Measurements from ENCODE around the gene SUPT20HL2. TPM values are rescaled to one million over a fixed set of nuclear protein-coding genes. Genes with fewer than 3 reads are reported as not detected.

The SUPT20HL2 gene
- total RNA-seq, 1 donor from 2014 or later, result not detected

DNA sequence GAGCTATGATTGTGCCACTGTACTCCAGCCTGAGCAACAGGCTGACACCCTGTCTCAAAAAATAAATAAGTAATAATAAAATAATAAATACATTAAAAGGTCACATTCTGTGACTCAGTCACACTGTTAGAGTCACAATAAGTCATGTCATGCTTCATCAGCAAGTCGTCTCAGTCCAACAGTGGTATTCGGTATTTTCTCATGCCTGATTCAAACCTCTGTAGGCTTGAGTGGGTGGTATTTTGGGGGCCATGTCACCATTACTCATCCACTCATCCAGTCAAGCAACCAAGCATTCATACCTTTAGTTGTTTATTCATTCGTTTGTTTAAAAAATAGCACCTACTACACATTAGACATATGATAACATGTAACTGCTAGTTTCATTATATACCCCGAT is 46.9 kb downstream of the SUPT20HL2 start:
- Mint-ChIP-seq H3K36me3 (ENCODE audit: low read depth) (no peaks in the 10 kb centered on the region), H3K27me3 (ENCODE audit: insufficient read depth) (no peaks in the 10 kb centered on the region)
- intact Hi-C loops (cut with micrococcal nuclease), result no loop called here

DNA sequence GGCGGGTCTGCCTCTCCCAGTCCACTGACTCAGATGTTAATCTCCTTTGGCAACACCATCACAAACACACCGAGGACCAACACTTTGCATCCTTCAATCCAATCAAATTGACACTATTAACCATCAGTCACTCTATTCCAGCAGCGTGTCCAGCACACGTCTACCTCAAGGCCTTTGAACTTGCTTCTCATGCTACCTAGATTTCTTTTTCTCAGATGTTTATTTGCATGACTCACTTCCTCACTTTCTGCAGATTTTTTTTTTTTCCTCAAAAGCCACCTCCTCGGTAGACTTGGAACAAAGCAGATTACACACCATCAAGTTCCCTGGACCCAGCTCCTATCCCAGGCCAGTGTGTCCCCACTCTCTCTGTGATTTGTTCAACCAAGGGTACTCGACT is 49.5 kb downstream of the SUPT20HL2 start:
- no peak for DNase-seq (ENCODE audit: low spot score)
- intact Hi-C loops (cut with micrococcal nuclease), result no loop called here
- peaks cover 31% of the 10 kb centered on the region for H3K4me1 Mint-ChIP-seq (ENCODE audit: low read depth)
- no peaks in the 10 kb centered on the region for H3K36me3 Mint-ChIP-seq (ENCODE audit: low read depth)
- H3K4me3 Mint-ChIP-seq, result peak overlapping the region; percentile 22
- no peak overlapping the region for H3K27ac Mint-ChIP-seq
- H3K27me3 Mint-ChIP-seq (ENCODE audit: insufficient read depth), result no peaks in the 10 kb centered on the region
- no peaks in the 10 kb centered on the region for H3K9me3 Mint-ChIP-seq

More for the DNA sequence above, 46.9 kb downstream of the SUPT20HL2 start:
- peaks cover 22% of the 10 kb centered on the region for H3K4me1 Mint-ChIP-seq (ENCODE audit: low read depth)
- no peak for DNase-seq (ENCODE audit: low spot score)
- no peak overlapping the region for H3K27ac Mint-ChIP-seq
- peaks cover 16% of the 10 kb centered on the region for H3K9me3 Mint-ChIP-seq
- no peak overlapping the region for H3K4me3 Mint-ChIP-seq

DNA sequence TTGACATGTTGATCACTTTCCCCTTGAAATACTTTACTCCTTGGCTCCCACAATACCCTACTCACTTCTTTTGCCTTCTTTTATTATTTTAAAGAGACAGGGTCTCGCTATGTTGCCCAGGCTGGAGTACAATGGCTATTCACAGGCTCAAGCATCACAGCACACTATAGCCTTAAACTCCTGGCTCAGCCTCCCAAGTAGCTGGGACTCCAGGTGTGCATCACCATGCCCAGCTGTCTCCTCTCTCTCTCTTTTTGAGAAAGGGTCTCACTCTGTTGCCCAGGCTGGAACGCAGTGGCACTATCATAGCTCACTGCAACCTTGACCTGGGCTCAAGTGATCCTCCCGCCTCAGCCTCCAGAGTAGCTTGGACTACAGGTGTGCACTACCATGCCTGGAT is 51.6 kb downstream of the SUPT20HL2 start:
- no peak for DNase-seq (ENCODE audit: low spot score)
- H3K4me1 Mint-ChIP-seq (ENCODE audit: low read depth), result peaks cover 31% of the 10 kb centered on the region
- peak overlapping the region; percentile 23 for H3K27ac Mint-ChIP-seq
- intact Hi-C loops (cut with micrococcal nuclease), result no loop called here
- no peaks in the 10 kb centered on the region for H3K27me3 Mint-ChIP-seq (ENCODE audit: insufficient read depth)
- no peaks in the 10 kb centered on the region for H3K36me3 Mint-ChIP-seq (ENCODE audit: low read depth)
- no peaks in the 10 kb centered on the region for H3K9me3 Mint-ChIP-seq
- no peak overlapping the region for H3K4me3 Mint-ChIP-seq

Other genes starting within 250 kb of the SUPT20HL2 start
- gene ZFX, start 164.3 kb downstream of the SUPT20HL2 start, total RNA-seq, result 43.3 and 43.6 TPM in 2 replicates
- gene SUPT20HL1, start 46.6 kb upstream of the SUPT20HL2 start, total RNA-seq, result 0.07 TPM in 1 of 2 replicates, not detected in the other
- gene PDK3, start 151.2 kb upstream of the SUPT20HL2 start, total RNA-seq, result 24.1 and 27.2 TPM in 2 replicates